ENCODE results near the gene PRKAG2.

Gene PRKAG2

GRCh38 chr7:151905766-151906165 lies 28.9 kb upstream of the PRKAG2 start:
- Histone ChIP-seq H3K9me3 (ENCODE audit: insufficient read depth, low read depth, low read length) (no peaks in the 10 kb centered on the region), H2AFZ (ENCODE audit: low read length) (no peak overlapping the region), H3K4me1 (ENCODE audit: insufficient read depth, low read length, poor library complexity, severe bottlenecking) (peaks cover 9% of the 10 kb centered on the region), H3K9me2 (replicated peaks; ENCODE audit: low read depth, low read length) (no peaks in the 10 kb centered on the region), H3K9ac (ENCODE audit: low read depth, low read length, poor library complexity, severe bottlenecking) (no peak overlapping the region), H3F3A (ENCODE audit: low read depth) (no peaks in the 10 kb centered on the region), H3K4me3 (ENCODE audit: low read length, poor library complexity, severe bottlenecking) (no peak overlapping the region), H4K20me1 (ENCODE audit: insufficient read depth, low read length, poor library complexity, severe bottlenecking) (no peaks in the 10 kb centered on the region), H3K4me2 (ENCODE audit: low read depth, low read length, poor library complexity, severe bottlenecking) (no peak overlapping the region), H3K36me3 (ENCODE audit: insufficient read depth, low read length) (no peaks in the 10 kb centered on the region), H3K27me3 (ENCODE audit: insufficient read depth, low read length, poor library complexity, severe bottlenecking) (no peaks in the 10 kb centered on the region), H3K79me2 (ENCODE audit: insufficient read depth, low read length) (no peaks in the 10 kb centered on the region)
- no peak for TF ChIP-seq EZH2phosphoT487 (IDR thresholded peaks at IDR 0.05; ENCODE audit: borderline replicate concordance)
- no peak for TF ChIP-seq CTCF (conservative IDR thresholded peaks at IDR 0.05; ENCODE audit: low read length)

GRCh38 chr7:151905353-151905752 lies 28.4 kb upstream of the PRKAG2 start:
- peaks cover 9% of the 10 kb centered on the region for H3K4me1 ChIP-seq (ENCODE audit: insufficient read depth, low read length, poor library complexity, severe bottlenecking)
- no peaks in the 10 kb centered on the region for H3K9me2 ChIP-seq (replicated peaks; ENCODE audit: low read depth, low read length)
- H3F3A ChIP-seq (ENCODE audit: low read depth): no peaks in the 10 kb centered on the region
- no peaks in the 10 kb centered on the region for H3K79me2 ChIP-seq (ENCODE audit: insufficient read depth, low read length)
- H3K9me3 ChIP-seq (ENCODE audit: insufficient read depth, low read depth, low read length): no peaks in the 10 kb centered on the region
- H3K36me3 ChIP-seq (ENCODE audit: insufficient read depth, low read length): no peaks in the 10 kb centered on the region
- no peak overlapping the region for H3K4me2 ChIP-seq (ENCODE audit: low read depth, low read length, poor library complexity, severe bottlenecking)
- H3K9ac ChIP-seq (ENCODE audit: low read depth, low read length, poor library complexity, severe bottlenecking): no peak overlapping the region
- TF ChIP-seq EZH2phosphoT487 (IDR thresholded peaks at IDR 0.05; ENCODE audit: borderline replicate concordance): no peak
- TF ChIP-seq CTCF (conservative IDR thresholded peaks at IDR 0.05; ENCODE audit: low read length): no peak
- no peaks in the 10 kb centered on the region for H3K27me3 ChIP-seq (ENCODE audit: insufficient read depth, low read length, poor library complexity, severe bottlenecking)
- no peaks in the 10 kb centered on the region for H4K20me1 ChIP-seq (ENCODE audit: insufficient read depth, low read length, poor library complexity, severe bottlenecking)
- H3K4me3 ChIP-seq (ENCODE audit: low read length, poor library complexity, severe bottlenecking): no peak overlapping the region
- no peak overlapping the region for H2AFZ ChIP-seq (ENCODE audit: low read length)

GRCh38 chr7:151904270-151904669 lies 27.4 kb upstream of the PRKAG2 start:
- no peak overlapping the region for H3K9ac ChIP-seq (ENCODE audit: low read depth, low read length, poor library complexity, severe bottlenecking)
- H3K9me2 ChIP-seq (replicated peaks; ENCODE audit: low read depth, low read length): no peaks in the 10 kb centered on the region
- no peaks in the 10 kb centered on the region for H3K79me2 ChIP-seq (ENCODE audit: insufficient read depth, low read length)
- no peak overlapping the region for H3K4me3 ChIP-seq (ENCODE audit: low read length, poor library complexity, severe bottlenecking)
- no peaks in the 10 kb centered on the region for H3K36me3 ChIP-seq (ENCODE audit: insufficient read depth, low read length)
- no peaks in the 10 kb centered on the region for H4K20me1 ChIP-seq (ENCODE audit: insufficient read depth, low read length, poor library complexity, severe bottlenecking)
- peaks cover 9% of the 10 kb centered on the region for H3K4me1 ChIP-seq (ENCODE audit: insufficient read depth, low read length, poor library complexity, severe bottlenecking)
- H3K4me2 ChIP-seq (ENCODE audit: low read depth, low read length, poor library complexity, severe bottlenecking): no peak overlapping the region
- no peaks in the 10 kb centered on the region for H3K9me3 ChIP-seq (ENCODE audit: insufficient read depth, low read depth, low read length)
- H3F3A ChIP-seq (ENCODE audit: low read depth): no peaks in the 10 kb centered on the region
- H3K27me3 ChIP-seq (ENCODE audit: insufficient read depth, low read length, poor library complexity, severe bottlenecking): no peaks in the 10 kb centered on the region
- H2AFZ ChIP-seq (ENCODE audit: low read length): no peak overlapping the region
- TF ChIP-seq CTCF (conservative IDR thresholded peaks at IDR 0.05; ENCODE audit: low read length) (no peak), EZH2phosphoT487 (IDR thresholded peaks at IDR 0.05; ENCODE audit: borderline replicate concordance) (no peak)
